GM19468 (cell line): ENCODE data around the gene RAB34.

Experiments used
- ATAC-seq: cut with Tn5 transposase; IDR thresholded peaks from one replicate; pipeline ENCODE4 v1.9.1; 2021; ENCODE audit warnings: mild to moderate bottlenecking, moderate library complexity, moderate number of reproducible peaks; ENCODE audit not compliant: unreplicated experiment; ENCODE audit errors: extremely low read depth

RAB34 gene

DNA sequence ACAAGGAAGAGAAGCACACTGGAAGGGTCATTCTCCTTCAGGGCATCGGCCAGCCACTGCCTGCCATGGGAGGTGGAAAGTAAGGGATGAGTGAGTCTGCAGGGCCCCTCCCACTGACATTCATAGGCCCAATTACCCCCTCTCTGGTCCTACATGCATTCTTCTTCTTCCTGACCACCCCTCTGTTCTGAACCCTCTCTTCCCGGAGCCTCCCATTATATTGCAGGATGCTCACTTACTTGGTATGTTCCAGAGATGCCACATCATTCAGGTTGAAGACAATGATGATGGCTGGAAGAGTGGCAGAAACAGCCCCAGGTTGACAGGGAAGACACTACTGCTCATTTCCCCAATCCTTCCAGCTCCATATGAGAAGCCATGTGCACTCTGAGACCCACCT, 2.5 kb downstream of the RAB34 start:
- no peak for ATAC-seq

DNA sequence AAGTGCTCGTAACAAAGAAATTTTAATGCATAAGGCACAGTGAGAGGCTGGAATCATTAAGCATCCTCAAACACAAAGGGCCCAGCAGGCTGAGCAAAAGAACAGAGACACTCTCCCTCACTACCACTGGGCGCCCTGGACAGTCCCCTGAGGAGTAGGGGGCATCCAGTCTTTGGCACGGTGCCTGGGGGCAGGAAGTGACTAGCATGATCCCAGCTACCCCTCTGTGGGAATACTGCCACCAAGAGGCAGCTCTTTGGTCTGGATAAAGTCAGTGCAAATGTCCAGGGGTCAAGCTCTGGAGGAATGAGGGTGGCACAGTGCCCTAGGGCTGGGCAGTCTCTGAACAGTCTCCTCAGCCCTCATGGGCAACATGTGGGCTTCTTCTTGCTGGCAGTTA, 3.4 kb downstream of the RAB34 start:
- ATAC-seq, result no peak

- ATAC-seq, result no peak
Observed at GRCh38 chr17:28712705-28713415, 4.8 kb downstream of the RAB34 start.

DNA sequence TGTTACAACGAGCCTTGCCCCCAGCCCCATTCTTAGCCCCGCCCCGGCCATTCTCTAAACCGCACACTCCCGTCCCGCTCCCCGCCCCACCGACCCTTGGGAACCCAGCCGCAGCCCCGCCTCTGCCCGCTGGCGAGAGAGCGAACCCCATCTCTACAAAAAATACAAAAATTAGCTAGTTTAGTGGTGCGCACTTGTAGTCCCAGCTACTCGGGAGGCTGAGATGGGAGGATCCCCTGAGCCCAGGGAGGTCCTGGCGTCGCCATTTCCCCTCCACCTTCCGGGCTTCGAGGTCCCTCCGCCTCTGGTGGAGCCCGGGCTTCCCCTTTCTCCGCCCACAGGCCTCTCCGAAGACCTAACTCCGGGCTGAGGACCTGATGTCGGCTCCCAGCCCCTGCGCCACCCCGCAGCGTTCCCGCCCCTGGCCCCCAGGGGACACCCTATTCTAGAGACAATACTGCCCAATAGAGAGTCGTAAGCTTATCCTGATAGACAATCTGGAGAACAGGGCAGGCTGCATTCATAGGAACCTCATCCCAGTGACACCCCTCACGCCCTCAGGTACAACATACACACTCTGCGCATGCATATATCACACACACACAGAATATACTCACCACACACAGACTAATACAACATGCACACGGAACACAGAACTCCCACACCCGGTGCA, 5.5 kb downstream of the RAB34 start:
- ATAC-seq, result no peak

GRCh38 chr17:28711723-28712031, 6.0 kb downstream of the RAB34 start, which contains the start of gene PROCA1:
Gene PROCA1, minus strand, starts transcription at chr17:28711888. Its CDS starts 228 bp downstream, at chr17:28711660.
- no peak for ATAC-seq

- ATAC-seq, result no peak
Observed at GRCh38 chr17:28710861-28711722, 6.6 kb downstream of the RAB34 start.

GRCh38 chr17:28707339-28707720, 10.3 kb downstream of the RAB34 start:
- no peak for ATAC-seq

- ATAC-seq, result no peak
Observed at GRCh38 chr17:28706471-28707338, 11.0 kb downstream of the RAB34 start.

GRCh38 chr17:28705728-28706334, 11.8 kb downstream of the RAB34 start:
- ATAC-seq, result no peak

DNA sequence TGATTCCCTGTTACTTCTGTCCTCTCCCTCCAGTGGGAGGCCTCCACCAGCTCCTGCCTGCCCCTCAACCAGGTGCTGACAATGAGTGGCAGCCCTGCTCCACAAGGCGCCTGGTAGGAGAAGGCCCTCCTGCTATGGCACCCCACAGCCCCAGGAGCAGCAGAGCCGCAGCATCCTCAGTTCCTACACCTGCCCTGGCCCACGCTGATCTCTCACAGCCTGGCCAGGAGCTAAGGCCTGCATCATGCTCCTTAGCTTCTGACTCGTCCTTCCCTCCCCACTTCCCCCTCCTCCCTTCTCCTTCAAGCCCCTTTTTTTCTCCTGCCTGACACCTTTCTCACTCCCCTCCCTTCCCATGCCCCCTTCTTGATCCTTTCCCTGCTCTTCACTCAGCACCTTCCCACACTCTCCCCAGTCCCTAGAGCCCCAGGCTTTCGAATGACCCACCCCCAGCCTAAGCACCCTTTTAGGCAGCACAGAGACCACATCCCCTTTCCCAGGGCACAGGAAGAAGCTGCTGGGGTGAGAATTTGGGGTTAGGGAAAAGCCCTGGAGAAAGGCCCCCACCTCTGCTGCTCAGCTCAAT, 12.5 kb downstream of the RAB34 start:
- ATAC-seq, result no peak

DNA sequence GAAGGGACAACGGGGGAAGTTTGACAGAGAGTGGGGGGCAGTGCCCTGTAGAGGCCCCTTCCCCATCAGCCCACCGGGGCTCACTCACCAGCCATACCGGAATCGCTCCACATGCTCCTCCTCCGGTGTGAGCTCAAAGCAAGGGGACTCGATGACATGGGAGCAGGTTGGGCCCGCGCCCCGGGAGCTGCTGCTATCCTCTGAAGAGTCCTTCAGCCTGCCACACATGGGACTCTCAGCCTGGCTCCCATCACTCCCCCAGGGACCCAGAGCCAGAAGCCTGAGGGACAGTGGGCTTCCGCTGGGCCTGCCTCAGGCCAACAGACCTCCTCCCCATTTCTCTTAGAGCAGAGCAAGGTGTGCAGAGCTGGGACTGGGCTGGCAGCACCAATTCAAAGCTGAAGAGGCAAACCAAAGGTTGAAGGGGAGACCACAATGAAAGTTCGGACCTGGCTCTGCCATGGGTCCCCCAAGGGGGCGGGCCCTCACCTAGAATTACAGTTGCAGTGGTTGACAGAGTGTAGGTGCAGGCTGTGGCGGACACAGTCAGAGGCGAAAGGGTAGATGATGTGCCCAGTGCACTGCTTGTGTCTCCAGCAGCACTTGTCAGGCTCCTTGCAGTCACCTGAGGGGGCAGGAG, 13.3 kb downstream of the RAB34 start:
- no peak for ATAC-seq

DNA sequence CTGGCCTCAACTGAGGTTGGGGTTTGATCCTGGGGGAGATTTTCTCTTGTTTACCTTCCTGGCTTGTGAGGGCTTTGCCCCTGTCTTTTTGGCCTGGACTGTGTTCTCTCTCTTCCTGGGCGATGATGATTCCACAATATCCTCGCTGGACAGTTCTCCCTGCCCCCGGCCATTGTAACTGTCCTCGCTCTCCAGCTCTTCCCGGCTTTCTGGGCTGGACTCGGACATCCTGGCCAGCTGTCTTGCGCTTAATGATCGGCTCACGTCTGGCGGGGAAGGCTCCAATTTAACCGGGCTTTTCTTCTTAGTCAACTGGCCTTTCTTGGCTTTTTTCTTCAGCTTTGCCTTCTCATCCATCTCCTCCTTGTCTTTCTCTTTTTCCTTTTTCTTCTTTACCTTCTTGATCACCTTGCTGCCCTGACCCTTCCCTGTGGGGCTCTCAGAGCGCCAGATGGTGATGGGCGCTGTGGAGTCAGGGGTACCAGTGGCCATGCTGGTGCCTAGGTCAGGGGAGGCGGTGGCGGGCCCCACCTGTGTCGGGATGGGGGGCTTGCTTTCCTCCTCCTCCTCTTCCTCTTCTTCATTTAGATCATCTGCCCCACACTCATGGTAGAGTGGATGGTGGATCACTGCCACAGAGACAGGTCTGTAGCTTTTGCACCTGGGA, 14.0 kb downstream of the RAB34 start:
- no peak for ATAC-seq

DNA sequence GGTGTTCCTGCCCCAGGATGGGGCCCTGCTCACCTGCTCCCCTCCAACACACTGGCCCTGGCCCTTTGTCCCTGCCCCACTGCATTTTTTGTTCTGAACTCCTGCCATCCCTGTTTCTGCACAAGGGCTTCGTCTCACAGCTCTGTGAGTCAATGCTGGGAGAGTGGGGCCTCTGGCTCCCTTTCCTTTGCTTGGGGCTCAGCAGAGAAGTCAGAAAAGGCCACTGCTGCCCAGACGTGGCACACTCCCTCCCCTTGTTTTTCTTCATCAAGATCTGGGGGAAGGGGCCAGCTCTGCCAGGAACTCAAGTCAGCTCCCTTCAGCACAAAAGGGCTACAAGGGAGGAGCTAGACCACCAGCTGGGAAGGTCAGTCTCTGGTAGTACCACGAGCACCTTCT, 14.9 kb downstream of the RAB34 start:
- ATAC-seq, result no peak

GRCh38 chr17:28702026-28702751, 15.5 kb downstream of the RAB34 start:
- no peak for ATAC-seq

- ATAC-seq, result no peak
Observed at GRCh38 chr17:28700830-28701492, 16.7 kb downstream of the RAB34 start.

- ATAC-seq, result no peak
Observed at GRCh38 chr17:28700278-28700677, 17.4 kb downstream of the RAB34 start.

GRCh38 chr17:28698253-28698941, 19.3 kb downstream of the RAB34 start:
- no peak for ATAC-seq
